ENCODE measurements around the gene ZKSCAN1.
"Not testable (repeated sequence)": the region's sequence is repeated elsewhere in the genome, so short reads cannot be mapped to it uniquely, and the experiment has no call there.

ZKSCAN1 gene

GRCh38 chr7:100015232-100016214, at the start of gene ZKSCAN1:
Gene ZKSCAN1 (plus strand): TSS chr7:100015596. CDS start chr7:100023507, 7,911 bp downstream.
- DNase-seq (ENCODE audit: low spot score) = peak; percentile 96

- no peak for DNase-seq (ENCODE audit: low spot score)
Measured at GRCh38 chr7:99969298-99969697, 46.1 kb upstream of the ZKSCAN1 start.

GRCh38 chr7:99969813-99970212, 45.6 kb upstream of the ZKSCAN1 start:
- not testable (repeated sequence) for DNase-seq (ENCODE audit: low spot score)

GRCh38 chr7:99971242-99971641, 44.2 kb upstream of the ZKSCAN1 start:
- no peak for DNase-seq (ENCODE audit: low spot score)

GRCh38 chr7:99973817-99974216, 41.6 kb upstream of the ZKSCAN1 start:
- not testable (repeated sequence) for DNase-seq (ENCODE audit: low spot score)

GRCh38 chr7:99974681-99975080, 40.7 kb upstream of the ZKSCAN1 start:
- no peak for DNase-seq (ENCODE audit: low spot score)

GRCh38 chr7:99975782-99976521, 39.4 kb upstream of the ZKSCAN1 start, which contains the start of gene AZGP1:
Gene AZGP1 (minus strand): TSS chr7:99976031. CDS start chr7:99976020, 11 bp downstream.
- DNase-seq (ENCODE audit: low spot score) = no peak

GRCh38 chr7:99976626-99977025, 38.8 kb upstream of the ZKSCAN1 start:
- DNase-seq (ENCODE audit: low spot score) = no peak

- DNase-seq (ENCODE audit: low spot score) = not testable (repeated sequence)
Measured at GRCh38 chr7:99979814-99980225, 35.6 kb upstream of the ZKSCAN1 start.

- DNase-seq (ENCODE audit: low spot score) = not testable (repeated sequence)
Measured at GRCh38 chr7:99980448-99980872, 34.9 kb upstream of the ZKSCAN1 start.

GRCh38 chr7:99981066-99981465, 34.3 kb upstream of the ZKSCAN1 start:
- not testable (repeated sequence) for DNase-seq (ENCODE audit: low spot score)

GRCh38 chr7:99984593-99984992, 30.8 kb upstream of the ZKSCAN1 start:
- no peak for DNase-seq (ENCODE audit: low spot score)

- not testable (repeated sequence) for DNase-seq (ENCODE audit: low spot score)
Measured at GRCh38 chr7:99987306-99987705, 28.1 kb upstream of the ZKSCAN1 start.

GRCh38 chr7:99987846-99988245, 27.6 kb upstream of the ZKSCAN1 start:
- DNase-seq (ENCODE audit: low spot score) = no peak

GRCh38 chr7:99990460-99990852, 24.9 kb upstream of the ZKSCAN1 start:
- DNase-seq (ENCODE audit: low spot score) = no peak

GRCh38 chr7:99991543-99991942, 23.9 kb upstream of the ZKSCAN1 start:
- DNase-seq (ENCODE audit: low spot score) = not testable (repeated sequence)

GRCh38 chr7:99992330-99993038, 22.9 kb upstream of the ZKSCAN1 start:
- DNase-seq (ENCODE audit: low spot score) = no peak

- DNase-seq (ENCODE audit: low spot score) = no peak
Measured at GRCh38 chr7:99994819-99995218, 20.6 kb upstream of the ZKSCAN1 start.

GRCh38 chr7:99996755-99997544, 18.4 kb upstream of the ZKSCAN1 start:
- DNase-seq (ENCODE audit: low spot score) = no peak

GRCh38 chr7:99997545-99998137, 17.8 kb upstream of the ZKSCAN1 start:
- peak; percentile 76 for DNase-seq (ENCODE audit: low spot score)

GRCh38 chr7:100000239-100000638, 15.2 kb upstream of the ZKSCAN1 start:
- DNase-seq (ENCODE audit: low spot score) = no peak
